Measurements from ENCODE around the gene RUFY3.
A peak's percentile ranks its signal among the peaks of the same experiment; 100 is the strongest.
"Not testable (repeated sequence)": the region's sequence is repeated elsewhere in the genome, so short reads cannot be mapped to it uniquely, and the experiment has no call there.

Gene RUFY3

GRCh38 chr4:70680934-70681333 lies 40.8 kb upstream of the RUFY3 start:
- TF ChIP-seq CTCF (IDR thresholded peaks at IDR 0.05; ENCODE audit: low read depth, low read length) = no peak
- H3K27ac ChIP-seq = no peak overlapping the region
- no peak overlapping the region for H3K4me3 ChIP-seq (ENCODE audit: low read depth, low read length)
- H3K36me3 ChIP-seq = no peaks in the 10 kb centered on the region
- H3K27me3 ChIP-seq (ENCODE audit: insufficient read depth, low read depth, severe bottlenecking) = no peaks in the 10 kb centered on the region
- H3K9me3 ChIP-seq (ENCODE audit: severe bottlenecking) = no peaks in the 10 kb centered on the region
- DNase-seq = no peak

DNA sequence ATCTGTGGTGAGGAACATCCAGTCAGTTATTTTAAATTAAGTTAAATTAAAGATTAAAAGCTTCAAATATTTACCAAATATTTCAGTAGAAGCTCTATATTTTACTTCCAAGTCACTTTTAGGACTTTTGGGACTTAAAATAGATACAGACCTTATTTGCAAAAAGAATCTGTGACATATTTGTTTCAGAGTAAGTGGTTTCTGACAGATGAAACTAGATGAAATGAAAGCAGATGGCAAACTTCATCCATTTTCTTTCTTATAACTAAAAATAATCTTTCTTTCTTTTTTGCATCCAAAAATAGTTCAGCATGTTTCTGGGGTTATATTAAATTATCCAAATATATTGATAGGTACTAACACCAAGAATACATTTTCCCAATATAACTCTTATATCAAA lies 40.1 kb upstream of the RUFY3 start:
- H3K27me3 ChIP-seq (ENCODE audit: insufficient read depth, low read depth, severe bottlenecking) = no peaks in the 10 kb centered on the region
- H3K4me3 ChIP-seq (ENCODE audit: low read depth, low read length) = no peak overlapping the region
- no peak for TF ChIP-seq CTCF (IDR thresholded peaks at IDR 0.05; ENCODE audit: low read depth, low read length)
- no peak overlapping the region for H3K27ac ChIP-seq
- DNase-seq = no peak
- no peaks in the 10 kb centered on the region for H3K36me3 ChIP-seq
- no peaks in the 10 kb centered on the region for H3K9me3 ChIP-seq (ENCODE audit: severe bottlenecking)

DNA sequence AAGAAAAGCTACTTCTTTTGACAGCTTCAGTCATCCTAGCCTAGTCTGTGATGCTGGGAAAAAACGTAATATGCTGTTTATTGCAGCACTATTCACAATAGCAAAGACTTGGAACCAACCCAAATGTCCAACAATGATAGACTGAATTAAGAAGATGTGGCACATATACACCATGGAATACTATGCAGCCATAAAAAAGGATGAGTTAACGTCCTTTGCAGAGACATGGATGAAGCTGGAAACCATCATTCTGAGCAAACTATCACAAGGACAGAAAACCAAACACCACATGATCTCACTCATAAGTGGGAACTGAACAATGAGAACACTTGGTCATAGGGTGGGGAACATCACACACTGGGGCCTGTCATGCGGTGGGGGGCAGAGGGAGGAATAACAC lies 39.6 kb upstream of the RUFY3 start:
- not testable (repeated sequence) for H3K27me3 ChIP-seq (ENCODE audit: insufficient read depth, low read depth, severe bottlenecking); H3K4me3 ChIP-seq (ENCODE audit: low read depth, low read length)

DNA sequence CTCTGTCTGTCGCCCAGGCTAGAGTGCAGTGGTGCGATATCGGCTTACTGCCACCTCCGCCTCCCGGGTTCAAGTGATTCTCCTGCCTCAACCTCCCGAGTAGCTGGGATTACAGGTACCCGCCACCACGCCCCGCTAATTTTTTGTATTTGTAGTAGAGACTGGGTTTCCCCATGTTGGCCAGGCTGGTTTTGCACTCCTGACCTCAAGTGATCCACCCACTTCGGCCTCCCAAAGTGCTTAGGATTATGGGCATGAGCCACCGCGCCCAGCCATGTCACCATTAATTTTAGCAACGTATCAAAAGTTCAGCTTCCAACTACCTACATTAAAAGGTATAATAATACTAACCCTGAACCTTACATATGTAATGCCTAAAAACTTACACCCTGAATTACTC lies 34.4 kb upstream of the RUFY3 start:
- Histone ChIP-seq H3K9me3 (ENCODE audit: severe bottlenecking) (no peaks in the 10 kb centered on the region), H3K36me3 (peaks cover 7% of the 10 kb centered on the region; the same call in 1 of the 2 replicates), H3K4me3 (ENCODE audit: low read depth, low read length) (peak overlapping the region; percentile 91), H3K27ac (peak overlapping the region; percentile 89), H3K27me3 (ENCODE audit: insufficient read depth, low read depth, severe bottlenecking) (no peaks in the 10 kb centered on the region)
- DNase-seq = peak; percentile 23
- TF ChIP-seq CTCF (IDR thresholded peaks at IDR 0.05; ENCODE audit: low read depth, low read length) = no peak

More for the DNA sequence above, 39.6 kb upstream of the RUFY3 start:
- not testable (repeated sequence) for H3K9me3 ChIP-seq (ENCODE audit: severe bottlenecking); DNase-seq; H3K27ac ChIP-seq; H3K36me3 ChIP-seq

- Histone ChIP-seq H3K27ac (peak within 1 kb of the TSS; percentile 89), H3K27me3 (ENCODE audit: insufficient read depth, low read depth, severe bottlenecking) (no peaks in the 10 kb centered on the region), H3K4me3 (ENCODE audit: low read depth, low read length) (peak within 1 kb of the TSS; percentile 91), H3K36me3 (peaks cover 7% of the 10 kb centered on the region; the same call in 1 of the 2 replicates), H3K9me3 (ENCODE audit: severe bottlenecking) (no peaks in the 10 kb centered on the region)
- TF ChIP-seq CTCF (IDR thresholded peaks at IDR 0.05; ENCODE audit: low read depth, low read length) = peak; percentile 96
- DNase-seq = peak; percentile 96
Observed at GRCh38 chr4:70687821-70688794, 33.7 kb upstream of the RUFY3 start, which contains the start of gene UTP3. UTP3 (plus strand) TSS chr4:70688532; CDS start chr4:70688678, 146 bp downstream.

DNA sequence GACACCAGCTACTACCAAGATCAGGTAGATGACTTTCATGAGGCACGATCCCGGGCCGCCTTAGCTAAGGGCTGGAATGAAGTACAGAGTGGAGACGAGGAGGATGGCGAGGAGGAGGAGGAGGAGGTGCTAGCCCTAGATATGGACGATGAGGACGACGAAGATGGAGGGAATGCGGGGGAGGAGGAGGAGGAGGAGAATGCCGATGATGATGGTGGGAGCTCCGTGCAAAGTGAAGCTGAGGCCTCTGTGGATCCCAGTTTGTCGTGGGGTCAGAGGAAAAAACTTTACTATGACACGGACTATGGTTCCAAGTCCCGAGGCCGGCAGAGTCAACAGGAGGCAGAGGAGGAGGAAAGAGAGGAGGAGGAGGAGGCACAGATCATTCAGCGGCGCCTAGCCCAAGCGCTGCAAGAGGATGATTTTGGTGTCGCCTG lies 33.0 kb upstream of the RUFY3 start:
- no peak for DNase-seq
- no peak for TF ChIP-seq CTCF (IDR thresholded peaks at IDR 0.05; ENCODE audit: low read depth, low read length)
- Histone ChIP-seq H3K27ac (peak overlapping the region; percentile 89), H3K27me3 (ENCODE audit: insufficient read depth, low read depth, severe bottlenecking) (no peaks in the 10 kb centered on the region), H3K9me3 (ENCODE audit: severe bottlenecking) (no peaks in the 10 kb centered on the region), H3K36me3 (peaks cover 7% of the 10 kb centered on the region; the same call in 1 of the 2 replicates), H3K4me3 (ENCODE audit: low read depth, low read length) (peak overlapping the region; percentile 91)

Measured in WERI-Rb-1 (cell line).